SK-N-SH (cell line): Measurements from ENCODE around the gene ATF5. TPM values are rescaled to one million over a fixed set of nuclear protein-coding genes. Genes with fewer than 3 reads are reported as not detected.

ENCODE experiments used
- CTCF ChIA-PET: fragments of 300-600, 350-600 bp; formaldehyde crosslinking; extraction: SDS; loops from one replicate; lab custom pipeline; 2021; lab: Yijun Ruan, JAX
- POLR2A ChIA-PET: fragments of 350-600 bp; sonication (Branson Sonifier 250); formaldehyde crosslinking; extraction: SDS; loops from one replicate; lab custom pipeline; 2020; ENCODE audit warnings: antibody characterized with exemption, inconsistent platforms; lab: Yijun Ruan, JAX
- DNase-seq: peaks from one replicate; pipeline ENCODE4 v3.0.0; 2012
- H2AFZ ChIP-seq: fragments of 200-600 bp; sonication (generic); 2 replicates; pipeline ENCODE4 v1.8.1; 2016; ENCODE audit warnings: antibody characterized with exemption, mild to moderate bottlenecking, low read depth
- H3F3A ChIP-seq: fragments of 200-600 bp; sonication (generic); replicated peaks from 2 replicates; pipeline ENCODE3; 2016; ENCODE audit warnings: antibody characterized with exemption, mild to moderate bottlenecking; ENCODE audit not compliant: insufficient read depth
- H3K27ac ChIP-seq, 2 experiments: fragments of 200-500 bp in 1 of 2; fragments of 200-600 bp in 1 of 2; sonication (Bioruptor generic) in 1 of 2; sonication (generic), shearing (Covaris generic) in 1 of 2; 2 replicates each; pipeline versions ENCODE4 v1.5.1 to v1.6.1; 2014 to 2016; ENCODE audit warnings: low read depth in 2 of 2, inconsistent platforms in 1 of 2, low read length in 1 of 2, mild to moderate bottlenecking in 1 of 2, mixed read lengths in 1 of 2
- H3K27me3 ChIP-seq: fragments of 200-600 bp; sonication (generic), shearing (Covaris generic); 2 replicates; pipeline ENCODE4 v1.6.1; 2016; ENCODE audit warnings: mixed run types; ENCODE audit not compliant: insufficient read depth
- H3K36me3 ChIP-seq, 2 experiments: fragments of 200-500 bp in 1 of 2; fragments of 200-600 bp in 1 of 2; sonication (Bioruptor generic) in 1 of 2; sonication (generic) in 1 of 2; replicated peaks in 1 of 2; 2 replicates each; pipeline versions ENCODE3 to v1.5.1; 2014 to 2016; ENCODE audit warnings: low read length in 1 of 2, mild to moderate bottlenecking in 1 of 2; ENCODE audit not compliant: insufficient read depth in 2 of 2, control insufficient read depth in 1 of 2
- H3K4me1 ChIP-seq, 2 experiments: fragments of 200-500 bp in 1 of 2; fragments of 200-600 bp in 1 of 2; sonication (Bioruptor generic) in 1 of 2; sonication (generic), shearing (Covaris generic) in 1 of 2; 2 replicates each; pipeline versions ENCODE4 v1.5.1 to v1.6.1; 2014 to 2016; ENCODE audit warnings: low read depth in 1 of 2, low read length in 1 of 2, mixed run types in 1 of 2; ENCODE audit not compliant: insufficient read depth in 2 of 2, control insufficient read depth in 1 of 2
- H3K4me2 ChIP-seq: fragments of 200-600 bp; sonication (generic), shearing (Covaris generic); 2 replicates; pipeline ENCODE4 v1.6.1; 2017; ENCODE audit warnings: mixed run types
- H3K4me3 ChIP-seq, 2 experiments: fragments of 200-500 bp in 1 of 2; fragments of 200-600 bp in 1 of 2; sonication (Bioruptor generic) in 1 of 2; sonication (generic), shearing (Covaris generic) in 1 of 2; 2 replicates each; pipeline versions ENCODE4 v1.5.1 to v1.8.1; 2014 to 2016; ENCODE audit warnings: low read depth in 2 of 2, inconsistent platforms in 1 of 2, low read length in 1 of 2, mild to moderate bottlenecking in 1 of 2, mixed read lengths in 1 of 2, moderate library complexity in 1 of 2
- H3K79me2 ChIP-seq: fragments of 200-600 bp; sonication (generic); 2 replicates; pipeline ENCODE4 v1.8.1; 2017; ENCODE audit warnings: mild to moderate bottlenecking; ENCODE audit not compliant: insufficient read depth
- H3K9ac ChIP-seq: fragments of 200-600 bp; sonication (generic); 2 replicates; pipeline ENCODE4 v1.6.1; 2017; ENCODE audit warnings: mixed run types
- H3K9me2 ChIP-seq: fragments of 200-600 bp; sonication (generic); 2 replicates; pipeline ENCODE4 v1.6.1; 2017; ENCODE audit warnings: mixed run types
- H3K9me3 ChIP-seq: fragments of 200-600 bp; sonication (generic); 2 replicates; pipeline ENCODE4 v1.6.1; 2017; ENCODE audit warnings: mixed run types, mild to moderate bottlenecking, moderate library complexity
- H4K20me1 ChIP-seq: fragments of 200-600 bp; sonication (generic); 2 replicates; pipeline ENCODE4 v1.6.1; 2017; ENCODE audit warnings: mild to moderate bottlenecking, mixed run types; ENCODE audit not compliant: insufficient read depth
- EP300 ChIP-seq, 2 experiments: IDR thresholded peaks; 2 replicates each; pipeline versions ENCODE4 v1.4.0 to v1.6.1; 2012; ENCODE audit warnings: borderline replicate concordance in 1 of 2, low read depth in 1 of 2, low read length in 1 of 2
- GATA2 ChIP-seq: sonication (generic); formaldehyde crosslinking; IDR thresholded peaks from 2 replicates; pipeline ENCODE4 v1.5.0; 2020; ENCODE audit warnings: mild to moderate bottlenecking, missing genetic modification reagents
- TCF12 ChIP-seq: IDR thresholded peaks from 2 replicates; pipeline ENCODE4 v1.4.0; 2012
- ZBTB33 ChIP-seq: IDR thresholded peaks from 2 replicates; pipeline ENCODE4 v1.4.0; 2012; ENCODE audit warnings: low read depth, borderline replicate concordance
- WGBS: methylation state at CpG from one replicate; pipeline ENCODE4 v1.1.6; 2017; ENCODE audit warnings: low lambda C conversion rate; 5-methylcytosine and 5-hydroxymethylcytosine counted together
- polyA plus RNA-seq, 3 experiments: library from polyadenylated mRNA; depleted of rRNA; stranded (reverse); fragments of >200 nt; gene quantifications; 2 replicates each; pipeline ENCODE4 v1.2.3, GENCODE V29; 2012
- TF ChIP-seq, protein P1 (sequence below): IDR thresholded peaks from 2 replicates; pipeline ENCODE4 v1.6.1; 2012; ENCODE audit warnings: mild to moderate bottlenecking, low read depth, low read length, moderate library complexity
- TF ChIP-seq, protein P2 (sequence below): fragments of 200-600 bp; sonication (generic); IDR thresholded peaks from 2 replicates; pipeline ENCODE4 v1.6.1; 2017; ENCODE audit warnings: antibody characterized with exemption, mild to moderate bottlenecking, moderate library complexity

ATF5 gene
- polyA plus RNA-seq, 1 of the 3 experiments (the other 2 are of a cell fraction): 11.7 TPM

DNA sequence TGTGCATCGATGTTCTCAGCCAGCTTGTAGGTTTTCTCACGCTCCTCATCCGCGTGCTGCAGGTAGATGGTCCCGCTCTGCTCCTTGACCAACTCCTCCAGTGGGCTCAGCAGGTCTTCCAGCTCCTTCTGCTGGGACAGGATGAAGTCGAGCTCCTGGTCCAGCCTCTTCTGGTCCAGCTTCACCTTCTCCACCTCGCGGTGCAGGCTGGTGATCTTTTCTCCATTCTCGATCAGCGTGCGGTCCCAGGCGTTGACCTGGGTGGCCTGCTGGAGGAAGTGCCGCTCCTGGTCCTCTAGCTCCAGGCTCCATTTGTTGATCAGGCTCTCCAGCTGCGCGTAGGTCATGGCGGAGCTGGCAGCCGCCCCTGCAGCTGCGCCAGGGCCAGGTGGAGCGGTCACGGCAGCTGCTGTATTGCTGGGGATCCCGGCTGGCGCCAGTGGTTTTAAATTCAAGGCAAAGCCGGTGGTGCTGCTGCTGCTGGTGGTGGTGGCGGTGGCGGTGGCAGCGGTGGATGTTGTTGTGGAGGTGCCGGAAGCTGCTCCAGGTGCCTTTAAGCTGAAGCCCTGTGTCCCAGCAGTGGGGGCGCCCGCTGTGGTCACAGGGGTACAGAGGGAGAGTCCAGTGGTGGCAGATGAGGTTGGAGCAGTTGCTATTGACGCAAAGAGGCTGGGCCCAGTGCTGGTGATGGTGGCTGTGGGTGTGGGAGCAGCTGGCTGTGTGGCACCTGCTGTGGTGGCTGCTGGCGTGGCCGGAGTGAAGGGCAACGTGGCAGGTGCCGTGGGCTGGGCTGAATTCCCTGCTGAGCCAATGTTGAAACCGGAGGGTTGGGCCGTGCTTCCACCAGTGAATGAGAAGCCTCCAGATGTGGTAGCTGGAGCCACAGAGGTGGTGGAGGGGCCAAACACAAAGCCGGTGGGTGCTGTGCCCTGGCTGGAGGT is 20.3 kb upstream of the ATF5 start:
- CTCF ChIA-PET: interaction anchor here (0.8 kb wide), 1 partner anchor 18 kb away, joined by 3 read pairs; no protein-coding TSS in a partner anchor
- H3K9me3 ChIP-seq: no peaks in the 10 kb centered on the region
- TF ChIP-seq, protein P1, sequence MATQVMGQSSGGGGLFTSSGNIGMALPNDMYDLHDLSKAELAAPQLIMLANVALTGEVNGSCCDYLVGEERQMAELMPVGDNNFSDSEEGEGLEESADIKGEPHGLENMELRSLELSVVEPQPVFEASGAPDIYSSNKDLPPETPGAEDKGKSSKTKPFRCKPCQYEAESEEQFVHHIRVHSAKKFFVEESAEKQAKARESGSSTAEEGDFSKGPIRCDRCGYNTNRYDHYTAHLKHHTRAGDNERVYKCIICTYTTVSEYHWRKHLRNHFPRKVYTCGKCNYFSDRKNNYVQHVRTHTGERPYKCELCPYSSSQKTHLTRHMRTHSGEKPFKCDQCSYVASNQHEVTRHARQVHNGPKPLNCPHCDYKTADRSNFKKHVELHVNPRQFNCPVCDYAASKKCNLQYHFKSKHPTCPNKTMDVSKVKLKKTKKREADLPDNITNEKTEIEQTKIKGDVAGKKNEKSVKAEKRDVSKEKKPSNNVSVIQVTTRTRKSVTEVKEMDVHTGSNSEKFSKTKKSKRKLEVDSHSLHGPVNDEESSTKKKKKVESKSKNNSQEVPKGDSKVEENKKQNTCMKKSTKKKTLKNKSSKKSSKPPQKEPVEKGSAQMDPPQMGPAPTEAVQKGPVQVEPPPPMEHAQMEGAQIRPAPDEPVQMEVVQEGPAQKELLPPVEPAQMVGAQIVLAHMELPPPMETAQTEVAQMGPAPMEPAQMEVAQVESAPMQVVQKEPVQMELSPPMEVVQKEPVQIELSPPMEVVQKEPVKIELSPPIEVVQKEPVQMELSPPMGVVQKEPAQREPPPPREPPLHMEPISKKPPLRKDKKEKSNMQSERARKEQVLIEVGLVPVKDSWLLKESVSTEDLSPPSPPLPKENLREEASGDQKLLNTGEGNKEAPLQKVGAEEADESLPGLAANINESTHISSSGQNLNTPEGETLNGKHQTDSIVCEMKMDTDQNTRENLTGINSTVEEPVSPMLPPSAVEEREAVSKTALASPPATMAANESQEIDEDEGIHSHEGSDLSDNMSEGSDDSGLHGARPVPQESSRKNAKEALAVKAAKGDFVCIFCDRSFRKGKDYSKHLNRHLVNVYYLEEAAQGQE: no peak
- TF ChIP-seq GATA2 (CRISPR knock-in tag) (no peak), EP300 (IDR thresholded peaks at IDR 0.05; ENCODE audit: borderline replicate concordance in 1 of 2, low read depth in 1 of 2, low read length in 1 of 2) (no peak), ZBTB33 (no peak), TCF12 (no peak)
- TF ChIP-seq, protein P2, sequence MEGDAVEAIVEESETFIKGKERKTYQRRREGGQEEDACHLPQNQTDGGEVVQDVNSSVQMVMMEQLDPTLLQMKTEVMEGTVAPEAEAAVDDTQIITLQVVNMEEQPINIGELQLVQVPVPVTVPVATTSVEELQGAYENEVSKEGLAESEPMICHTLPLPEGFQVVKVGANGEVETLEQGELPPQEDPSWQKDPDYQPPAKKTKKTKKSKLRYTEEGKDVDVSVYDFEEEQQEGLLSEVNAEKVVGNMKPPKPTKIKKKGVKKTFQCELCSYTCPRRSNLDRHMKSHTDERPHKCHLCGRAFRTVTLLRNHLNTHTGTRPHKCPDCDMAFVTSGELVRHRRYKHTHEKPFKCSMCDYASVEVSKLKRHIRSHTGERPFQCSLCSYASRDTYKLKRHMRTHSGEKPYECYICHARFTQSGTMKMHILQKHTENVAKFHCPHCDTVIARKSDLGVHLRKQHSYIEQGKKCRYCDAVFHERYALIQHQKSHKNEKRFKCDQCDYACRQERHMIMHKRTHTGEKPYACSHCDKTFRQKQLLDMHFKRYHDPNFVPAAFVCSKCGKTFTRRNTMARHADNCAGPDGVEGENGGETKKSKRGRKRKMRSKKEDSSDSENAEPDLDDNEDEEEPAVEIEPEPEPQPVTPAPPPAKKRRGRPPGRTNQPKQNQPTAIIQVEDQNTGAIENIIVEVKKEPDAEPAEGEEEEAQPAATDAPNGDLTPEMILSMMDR: no peak

More for the DNA sequence above, 20.3 kb upstream of the ATF5 start:
- no peak for DNase-seq
- Histone ChIP-seq H4K20me1 (peaks cover 4% of the 10 kb centered on the region; the same call in 1 of the 2 replicates), H3F3A (peaks cover 4% of the 10 kb centered on the region), H3K27me3 (no peaks in the 10 kb centered on the region), H3K36me3 (peaks cover 4 to 20% of the 10 kb centered on the region in 2 experiments), H3K9me2 (no peaks in the 10 kb centered on the region), H3K27ac (no peak overlapping the region), H3K4me3 (no peak overlapping the region), H3K9ac (no peak overlapping the region), H3K4me2 (no peak overlapping the region), H2AFZ (no peak overlapping the region), H3K79me2 (peaks cover 11% of the 10 kb centered on the region; the same call in 1 of the 2 replicates), H3K4me1 (no peaks in the 10 kb centered on the region)
- WGBS: 96% methylated on average over 35 of the region's 37 CpGs
- POLR2A ChIA-PET: interaction anchor here (1.0 to 1.2 kb wide), 2 partner anchors 11 to 21 kb away, joined by 3 read pairs; partner anchors contain the start of genes ATF5 and NUP62
